Psoas muscle (tissue), 8 donors: ENCODE measurements around the gene MAGI1. TPM values are rescaled to one million over a fixed set of nuclear protein-coding genes. Genes with fewer than 3 reads are reported as not detected.

Experiments used
- ATAC-seq, 4 donors: fragments of 200-7000 bp; cut with Tn5 transposase; one replicate each; pipeline ENCODE4 v1.9.1; 2020; ENCODE audit warnings: moderate library complexity in 3 of 4, mild to moderate bottlenecking in 2 of 4
- DNase-seq, 2 donors: peaks; one replicate each; pipeline ENCODE4 v3.0.0-alpha.2; 2020
- H3K27ac ChIP-seq: fragments of 200-600 bp; one replicate; pipeline ENCODE4 v1.8.0; 2022
- H3K27me3 ChIP-seq, 3 donors: fragments of 200-600 bp in 1 of 3; one replicate each; pipeline versions ENCODE4 v1.6.1 to v1.8.0; 2013 to 2022; ENCODE audit warnings: low read length in 2 of 3, mild to moderate bottlenecking in 2 of 3, moderate library complexity in 1 of 3; ENCODE audit not compliant: insufficient read depth in 3 of 3
- H3K36me3 ChIP-seq, 2 donors: fragments of 200-600 bp in 1 of 2; one replicate each; pipeline versions ENCODE4 v1.6.1 to v1.8.0; 2013 to 2022; ENCODE audit warnings: low read depth in 1 of 2, mild to moderate bottlenecking in 1 of 2, moderate library complexity in 1 of 2; ENCODE audit not compliant: insufficient read depth in 1 of 2
- H3K4me1 ChIP-seq: fragments of 200-600 bp; one replicate; pipeline ENCODE4 v1.8.0; 2022
- H3K4me3 ChIP-seq: fragments of 200-600 bp; one replicate; pipeline ENCODE4 v1.8.0; 2022; ENCODE audit warnings: mild to moderate bottlenecking
- H3K9me3 ChIP-seq: fragments of 200-600 bp; one replicate; pipeline ENCODE4 v1.8.0; 2022
- CTCF ChIP-seq: fragments of 200-600 bp; IDR thresholded peaks from one replicate; pipeline ENCODE4 v1.8.0; 2022; ENCODE audit warnings: antibody characterized with exemption
- WGBS, 3 donors: extraction: QIAGEN DNeasy Blood & Tissue Kit; methylation state at CpG; one replicate each; pipeline versions ENCODE4 v1.1.6 to v1.1.7; 2013; 5-methylcytosine and 5-hydroxymethylcytosine counted together
- intact Hi-C, 2 donors: fragments of 100-400 bp; cut with DNase I; formaldehyde crosslinking; loops; one replicate each; pipeline versions ENCODE4 v1.11.0 to v1.14.2; 2022
- polyA plus RNA-seq, 3 donors: library from polyadenylated mRNA; stranded (reverse); fragments of 200-250 nt; gene quantifications; one replicate each; pipeline ENCODE4 v1.2.3, GENCODE V29; 2013
- total RNA-seq, 4 donors: library from RNA; stranded (reverse); fragmentation: NEBNext Ultra II Directional in 2 of 4; extraction: Animal tissue kit (Norgen Biotek cat#: 25700) in 2 of 4; gene quantifications; one replicate each; pipeline versions ENCODE4 v1.2.1 to v1.2.4, GENCODE V29; 2021 to 2023
- donor health status: healthy with polysubstance abuse.
- donor health status: DM: no; HTN: no; CAD: no; lungs with moderate emphysema.
- donor health status: Bipolar disorder and iron deficiency.
- donor health status: healthy.
- donor health status: DM: yes; HTN: yes; CAD: no.
- donor health status: DM: no; HTN: no; CAD: no.
- donor health status: DM: no; HTN: no; CAD: no.
- donor health status: DM: yes; HTN: yes; CAD: no.

Gene MAGI1
- total and polyA plus RNA-seq, 7 donors, result 4.5 to 8.1 (median 6.3) TPM

- H3K4me1 ChIP-seq, result no peaks in the 10 kb centered on the region
- no peak overlapping the region for H3K27ac ChIP-seq
- no peak for TF ChIP-seq CTCF
- H3K4me3 ChIP-seq, result no peak overlapping the region
- no peaks in the 10 kb centered on the region for H3K9me3 ChIP-seq
- intact Hi-C loops, result no loop called here
- ATAC-seq (no peak), DNase-seq (no peak)
- H3K36me3 ChIP-seq, result no peaks in the 10 kb centered on the region
- H3K27me3 ChIP-seq, result no peaks in the 10 kb centered on the region
- 78 to 92% (median 81%) methylated on average over 4 of the region's 4 CpGs for WGBS, 3 donors
Observed at GRCh38 chr3:65717676-65718346, 320.9 kb downstream of the MAGI1 start.

GRCh38 chr3:65716071-65716751 lies 322.5 kb downstream of the MAGI1 start:
- Histone ChIP-seq H3K4me3 (no peak overlapping the region), H3K4me1 (no peaks in the 10 kb centered on the region), H3K27me3 (no peaks in the 10 kb centered on the region), H3K36me3 (no peaks in the 10 kb centered on the region), H3K9me3 (no peaks in the 10 kb centered on the region), H3K27ac (no peak overlapping the region)
- 70 to 75% (median 73%) methylated on average over 4 of the region's 4 CpGs for WGBS, 3 donors
- no peak for DNase-seq
- intact Hi-C loops, result no loop called here
- TF ChIP-seq CTCF, result no peak
- ATAC-seq, result no peak

- Histone ChIP-seq H3K27ac (no peak overlapping the region), H3K4me3 (no peak overlapping the region), H3K36me3 (no peaks in the 10 kb centered on the region), H3K4me1 (no peaks in the 10 kb centered on the region), H3K9me3 (no peaks in the 10 kb centered on the region), H3K27me3 (no peaks in the 10 kb centered on the region)
- no peak for TF ChIP-seq CTCF
- peak; percentile 59 to 90 (median 77) for ATAC-seq
- intact Hi-C loops, result no loop called here
- WGBS, 3 donors, result 40 to 80% (median 68%) methylated on average over 6 of the region's 6 CpGs
- DNase-seq, result no peak
Observed at GRCh38 chr3:65714134-65714533, 324.6 kb downstream of the MAGI1 start.

- no peaks in the 10 kb centered on the region for H3K36me3 ChIP-seq
- no peak for TF ChIP-seq CTCF
- ATAC-seq (no peak), DNase-seq (no peak)
- H3K4me1 ChIP-seq, result no peaks in the 10 kb centered on the region
- H3K4me3 ChIP-seq, result no peak overlapping the region
- no peaks in the 10 kb centered on the region for H3K9me3 ChIP-seq
- H3K27me3 ChIP-seq, result no peaks in the 10 kb centered on the region
- H3K27ac ChIP-seq, result no peak overlapping the region
- 45 to 58% (median 46%) methylated on average over 1 of the region's 1 CpG for WGBS, 3 donors
- intact Hi-C loops, result no loop called here
Observed at GRCh38 chr3:65713016-65713415, 325.7 kb downstream of the MAGI1 start.
